ENCODE measurements around the gene WDR17.

WDR17 gene

DNA sequence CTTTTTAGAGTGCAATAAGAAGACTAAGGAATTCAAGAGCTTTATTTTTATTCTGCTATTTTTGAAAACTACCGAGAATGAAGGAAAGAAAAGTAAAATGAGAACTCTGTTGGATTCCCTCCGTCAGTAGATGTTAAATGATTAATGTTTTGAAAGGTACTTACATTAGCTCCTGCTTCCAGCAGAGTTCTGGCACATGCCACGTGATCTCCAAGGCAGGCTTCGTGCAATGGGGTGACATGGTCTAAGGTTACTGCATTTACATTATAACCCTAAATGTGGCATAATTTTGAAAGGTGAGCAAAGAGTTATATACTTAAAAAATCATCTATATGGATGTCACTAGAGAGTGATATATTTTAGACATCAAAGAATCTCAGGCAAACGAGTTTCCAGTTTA lies 156.5 kb downstream of the WDR17 start:
- no peak overlapping the region for H3K14ac ChIP-seq (ENCODE audit: low read length)
- H2BK5ac ChIP-seq (ENCODE audit: low read length) = no peak overlapping the region
- DNase-seq (ENCODE audit: low spot score) = no peak
- H4K91ac ChIP-seq (ENCODE audit: low read depth, low read length, poor library complexity) = no peak overlapping the region
- no peak overlapping the region for H3K9ac ChIP-seq (ENCODE audit: low read depth, low read length, poor library complexity)
- no peaks in the 10 kb centered on the region for H3K27me3 ChIP-seq (ENCODE audit: control insufficient read depth in 3 of 3, insufficient read depth in 3 of 3, low read depth in 1 of 3, low read length in 3 of 3)
- no peak overlapping the region for H2BK12ac ChIP-seq (ENCODE audit: low read length)
- no peak overlapping the region for H3K18ac ChIP-seq (ENCODE audit: low read length)
- H3K9me3 ChIP-seq (replicated peaks in 1 of 2; ENCODE audit: control insufficient read depth in 2 of 2, insufficient read depth in 1 of 2, low read depth in 1 of 2, low read length in 2 of 2) = no peaks in the 10 kb centered on the region
- no peaks in the 10 kb centered on the region for H3K79me1 ChIP-seq (ENCODE audit: low read depth, low read length)
- no CpG with 5 or more reads among the region's 5 CpGs for WGBS, 2 donors (ENCODE audit: extremely low coverage in 2 of 2, insufficient read length in 2 of 2, insufficient replicate concordance in 1 of 2)
- no peak overlapping the region for H3K4ac ChIP-seq (ENCODE audit: low read length)
- no peak overlapping the region for H2AK5ac ChIP-seq (ENCODE audit: low read depth, low read length)
- H3K27ac ChIP-seq (replicated peaks; ENCODE audit: low read length) = no peak overlapping the region
- H2BK120ac ChIP-seq (ENCODE audit: low read depth, low read length) = no peak overlapping the region
- H4K8ac ChIP-seq (ENCODE audit: low read depth, low read length) = no peak overlapping the region
- no peak overlapping the region for H3K4me3 ChIP-seq (ENCODE audit: low read length in 2 of 2)
- no peak overlapping the region for H3K23ac ChIP-seq (ENCODE audit: low read depth, low read length, poor library complexity)
- no peaks in the 10 kb centered on the region for H3K36me3 ChIP-seq (replicated peaks in 1 of 2; ENCODE audit: control insufficient read depth in 2 of 2, insufficient read depth in 2 of 2, low read length in 2 of 2)
- H3K4me1 ChIP-seq (ENCODE audit: control insufficient read depth in 2 of 2, insufficient read depth in 1 of 2, low read depth in 1 of 2, low read length in 2 of 2) = peaks cover 0 to 2% of the 10 kb centered on the region in 2 donors
- H2BK15ac ChIP-seq (ENCODE audit: low read length) = no peak overlapping the region
- no peak overlapping the region for H3K4me2 ChIP-seq (ENCODE audit: insufficient read depth, low read length, poor library complexity, severe bottlenecking)
- H2AFZ ChIP-seq (ENCODE audit: low read length) = no peak overlapping the region

DNA sequence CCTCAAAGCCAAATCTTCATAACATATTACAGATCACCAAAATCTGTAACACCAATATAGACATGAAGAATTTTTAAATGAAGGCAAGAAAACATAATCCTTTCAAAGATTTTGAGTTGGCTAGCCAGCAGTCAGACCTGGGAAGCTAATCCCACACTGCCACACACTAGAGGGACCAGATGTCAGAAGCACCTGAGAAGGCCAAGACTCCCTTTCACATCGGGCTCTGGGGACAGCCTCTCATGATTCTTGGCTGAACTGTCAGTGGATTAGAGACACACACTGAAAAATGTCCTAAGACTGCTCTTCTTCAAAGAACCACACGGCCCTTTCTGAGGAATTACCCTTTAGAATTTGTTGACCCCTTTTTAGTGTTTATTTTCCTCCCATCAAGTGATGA lies 157.9 kb downstream of the WDR17 start:
- no peak overlapping the region for H3K4me3 ChIP-seq (ENCODE audit: low read length in 2 of 2)
- H3K18ac ChIP-seq (ENCODE audit: low read length) = no peak overlapping the region
- no peaks in the 10 kb centered on the region for H3K9me3 ChIP-seq (replicated peaks in 1 of 2; ENCODE audit: control insufficient read depth in 2 of 2, insufficient read depth in 1 of 2, low read depth in 1 of 2, low read length in 2 of 2)
- H2BK120ac ChIP-seq (ENCODE audit: low read depth, low read length) = no peak overlapping the region
- no peak overlapping the region for H4K91ac ChIP-seq (ENCODE audit: low read depth, low read length, poor library complexity)
- H2BK12ac ChIP-seq (ENCODE audit: low read length) = no peak overlapping the region
- H3K27ac ChIP-seq (replicated peaks; ENCODE audit: low read length) = no peak overlapping the region
- H3K79me1 ChIP-seq (ENCODE audit: low read depth, low read length) = no peaks in the 10 kb centered on the region
- H4K8ac ChIP-seq (ENCODE audit: low read depth, low read length) = no peak overlapping the region
- H3K4me2 ChIP-seq (ENCODE audit: insufficient read depth, low read length, poor library complexity, severe bottlenecking) = no peak overlapping the region
- no peak overlapping the region for H2AFZ ChIP-seq (ENCODE audit: low read length)
- H3K23ac ChIP-seq (ENCODE audit: low read depth, low read length, poor library complexity) = no peak overlapping the region
- no peak overlapping the region for H2BK15ac ChIP-seq (ENCODE audit: low read length)
- no peak overlapping the region for H3K14ac ChIP-seq (ENCODE audit: low read length)
- no peak for DNase-seq (ENCODE audit: low spot score)
- no peak overlapping the region for H3K9ac ChIP-seq (ENCODE audit: low read depth, low read length, poor library complexity)
- H2BK5ac ChIP-seq (ENCODE audit: low read length) = no peak overlapping the region
- no peak overlapping the region for H3K4ac ChIP-seq (ENCODE audit: low read length)
- H2AK5ac ChIP-seq (ENCODE audit: low read depth, low read length) = no peak overlapping the region
- no CpG with 5 or more reads among the region's 2 CpGs for WGBS, 2 donors (ENCODE audit: extremely low coverage in 2 of 2, insufficient read length in 2 of 2, insufficient replicate concordance in 1 of 2)
- H3K27me3 ChIP-seq (ENCODE audit: control insufficient read depth in 3 of 3, insufficient read depth in 3 of 3, low read depth in 1 of 3, low read length in 3 of 3) = no peaks in the 10 kb centered on the region
- peaks cover 0 to 2% of the 10 kb centered on the region in 2 donors for H3K4me1 ChIP-seq (ENCODE audit: control insufficient read depth in 2 of 2, insufficient read depth in 1 of 2, low read depth in 1 of 2, low read length in 2 of 2)
- no peaks in the 10 kb centered on the region for H3K36me3 ChIP-seq (replicated peaks in 1 of 2; ENCODE audit: control insufficient read depth in 2 of 2, insufficient read depth in 2 of 2, low read length in 2 of 2)

DNA sequence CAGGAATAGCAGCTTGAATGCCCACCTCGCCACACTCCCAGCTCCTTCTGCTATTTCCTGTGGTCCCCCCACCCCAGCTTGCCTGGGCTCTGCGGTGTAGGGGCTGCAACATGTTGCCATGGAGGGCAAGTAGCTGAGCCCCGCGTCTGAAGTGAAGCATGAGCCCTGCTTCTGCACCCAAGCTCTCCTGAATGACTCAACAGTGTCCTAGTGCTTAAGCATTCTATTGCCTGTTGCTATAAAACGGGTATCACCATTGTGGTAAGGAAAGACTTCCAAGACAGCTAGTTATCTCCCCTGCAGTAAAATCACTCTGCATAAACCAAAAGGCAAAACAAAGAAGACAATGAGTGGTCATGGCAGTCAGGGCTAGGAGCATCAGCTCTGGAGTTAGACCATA lies 161.1 kb downstream of the WDR17 start:
- H3K14ac ChIP-seq (ENCODE audit: low read length) = no peak overlapping the region
- H3K4me3 ChIP-seq (ENCODE audit: low read length in 2 of 2) = no peak overlapping the region
- no peak overlapping the region for H2AK5ac ChIP-seq (ENCODE audit: low read depth, low read length)
- DNase-seq (ENCODE audit: low spot score) = no peak
- no peaks in the 10 kb centered on the region for H3K36me3 ChIP-seq (replicated peaks in 1 of 2; ENCODE audit: control insufficient read depth in 2 of 2, insufficient read depth in 2 of 2, low read length in 2 of 2)
- H3K18ac ChIP-seq (ENCODE audit: low read length) = no peak overlapping the region
- peak overlapping the region; percentile 29 for H2AFZ ChIP-seq (ENCODE audit: low read length)
- H2BK12ac ChIP-seq (ENCODE audit: low read length) = no peak overlapping the region
- H3K27me3 ChIP-seq (ENCODE audit: control insufficient read depth in 3 of 3, insufficient read depth in 3 of 3, low read depth in 1 of 3, low read length in 3 of 3) = no peaks in the 10 kb centered on the region
- H3K4ac ChIP-seq (ENCODE audit: low read length) = no peak overlapping the region
- no peak overlapping the region for H3K23ac ChIP-seq (ENCODE audit: low read depth, low read length, poor library complexity)
- no peak overlapping the region for H3K27ac ChIP-seq (replicated peaks; ENCODE audit: low read length)
- no peak overlapping the region for H4K8ac ChIP-seq (ENCODE audit: low read depth, low read length)
- H2BK5ac ChIP-seq (ENCODE audit: low read length) = no peak overlapping the region
- H4K91ac ChIP-seq (ENCODE audit: low read depth, low read length, poor library complexity) = no peak overlapping the region
- H3K9me3 ChIP-seq (replicated peaks in 1 of 2; ENCODE audit: control insufficient read depth in 2 of 2, insufficient read depth in 1 of 2, low read depth in 1 of 2, low read length in 2 of 2) = no peaks in the 10 kb centered on the region
- no peak overlapping the region for H2BK120ac ChIP-seq (ENCODE audit: low read depth, low read length)
- no peak overlapping the region for H2BK15ac ChIP-seq (ENCODE audit: low read length)
- H3K9ac ChIP-seq (ENCODE audit: low read depth, low read length, poor library complexity) = no peak overlapping the region
- WGBS, 2 donors (ENCODE audit: extremely low coverage in 2 of 2, insufficient read length in 2 of 2, insufficient replicate concordance in 1 of 2) = no CpG with 5 or more reads among the region's 5 CpGs
- peaks cover 2 to 4% of the 10 kb centered on the region in 2 donors for H3K4me1 ChIP-seq (ENCODE audit: control insufficient read depth in 2 of 2, insufficient read depth in 1 of 2, low read depth in 1 of 2, low read length in 2 of 2)
- no peak overlapping the region for H3K4me2 ChIP-seq (ENCODE audit: insufficient read depth, low read length, poor library complexity, severe bottlenecking)
- H3K79me1 ChIP-seq (ENCODE audit: low read depth, low read length) = no peaks in the 10 kb centered on the region

DNA sequence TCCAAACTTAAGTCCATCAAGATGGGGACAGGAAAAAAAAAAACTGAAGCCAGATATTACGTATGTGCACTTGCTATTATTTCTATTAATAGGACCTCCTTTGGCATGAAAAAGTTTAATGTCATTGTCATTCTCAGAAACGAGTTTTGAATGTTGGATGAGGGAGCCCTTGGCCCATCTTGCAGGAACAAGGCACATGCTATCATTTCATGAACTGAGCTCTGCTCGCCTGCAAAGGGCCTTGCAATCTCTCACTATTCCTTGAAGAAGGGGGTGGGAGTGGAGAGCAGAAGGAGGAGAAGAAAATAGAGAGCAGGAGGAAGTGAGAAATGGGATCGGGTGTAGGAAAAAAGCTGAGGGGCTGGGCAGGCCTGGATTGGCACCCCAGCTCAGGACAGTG lies 164.0 kb downstream of the WDR17 start:
- no peak overlapping the region for H2BK120ac ChIP-seq (ENCODE audit: low read depth, low read length)
- H2BK12ac ChIP-seq (ENCODE audit: low read length) = no peak overlapping the region
- H2AFZ ChIP-seq (ENCODE audit: low read length) = peak overlapping the region; percentile 81
- no peak overlapping the region for H3K4ac ChIP-seq (ENCODE audit: low read length)
- H3K4me2 ChIP-seq (ENCODE audit: insufficient read depth, low read length, poor library complexity, severe bottlenecking) = no peak overlapping the region
- H2AK5ac ChIP-seq (ENCODE audit: low read depth, low read length) = no peak overlapping the region
- no peak overlapping the region for H3K9ac ChIP-seq (ENCODE audit: low read depth, low read length, poor library complexity)
- no peaks in the 10 kb centered on the region for H3K79me1 ChIP-seq (ENCODE audit: low read depth, low read length)
- no peak overlapping the region for H3K27ac ChIP-seq (replicated peaks; ENCODE audit: low read length)
- peaks cover 2 to 4% of the 10 kb centered on the region in 2 donors for H3K4me1 ChIP-seq (ENCODE audit: control insufficient read depth in 2 of 2, insufficient read depth in 1 of 2, low read depth in 1 of 2, low read length in 2 of 2)
- H3K4me3 ChIP-seq (ENCODE audit: low read length in 2 of 2) = no peak overlapping the region
- WGBS, 2 donors (ENCODE audit: extremely low coverage in 2 of 2, insufficient read length in 2 of 2, insufficient replicate concordance in 1 of 2) = no CpG with 5 or more reads among the region's 4 CpGs
- no peak for DNase-seq (ENCODE audit: low spot score)
- no peak overlapping the region for H2BK5ac ChIP-seq (ENCODE audit: low read length)
- no peak overlapping the region for H4K91ac ChIP-seq (ENCODE audit: low read depth, low read length, poor library complexity)
- no peak overlapping the region for H3K23ac ChIP-seq (ENCODE audit: low read depth, low read length, poor library complexity)
- H4K8ac ChIP-seq (ENCODE audit: low read depth, low read length) = no peak overlapping the region
- no peak overlapping the region for H2BK15ac ChIP-seq (ENCODE audit: low read length)
- no peaks in the 10 kb centered on the region for H3K27me3 ChIP-seq (ENCODE audit: control insufficient read depth in 3 of 3, insufficient read depth in 3 of 3, low read depth in 1 of 3, low read length in 3 of 3)
- H3K9me3 ChIP-seq (replicated peaks in 1 of 2; ENCODE audit: control insufficient read depth in 2 of 2, insufficient read depth in 1 of 2, low read depth in 1 of 2, low read length in 2 of 2) = no peaks in the 10 kb centered on the region
- no peak overlapping the region for H3K14ac ChIP-seq (ENCODE audit: low read length)
- H3K18ac ChIP-seq (ENCODE audit: low read length) = no peak overlapping the region
- no peaks in the 10 kb centered on the region for H3K36me3 ChIP-seq (replicated peaks in 1 of 2; ENCODE audit: control insufficient read depth in 2 of 2, insufficient read depth in 2 of 2, low read length in 2 of 2)
